Fibroblast of lung (primary cell): ENCODE results near the gene DLL1. TPM values are rescaled to one million over a fixed set of nuclear protein-coding genes. Genes with fewer than 3 reads are reported as not detected.

ENCODE experiments used
- DNase-seq, 2 donors: peaks; one replicate each; pipeline versions ENCODE4 v3.0.0 to v3.0.0-alpha.2; 2010; ENCODE audit warnings: low read depth in 2 of 2
- H2AFZ ChIP-seq: 2 replicates; pipeline ENCODE4 v1.5.1; 2012; ENCODE audit warnings: low read length, control low read depth, inconsistent platforms
- H3K27ac ChIP-seq: 2 replicates; pipeline ENCODE4 v1.5.1; 2011; ENCODE audit warnings: low read length, control low read depth; ENCODE audit not compliant: insufficient read depth
- H3K27me3 ChIP-seq: 2 replicates; pipeline ENCODE4 v1.5.1; 2011; ENCODE audit warnings: mild to moderate bottlenecking, low read length; ENCODE audit not compliant: control insufficient read depth, insufficient read depth
- H3K36me3 ChIP-seq: 2 replicates; pipeline ENCODE4 v1.5.1; 2011; ENCODE audit warnings: low read length; ENCODE audit not compliant: control insufficient read depth, insufficient read depth
- H3K4me1 ChIP-seq: 2 replicates; pipeline ENCODE4 v1.5.1; 2011; ENCODE audit warnings: low read length; ENCODE audit not compliant: control insufficient read depth, insufficient read depth; ENCODE audit errors: extremely low read depth
- H3K4me2 ChIP-seq: 2 replicates; pipeline ENCODE4 v1.5.1; 2011; ENCODE audit warnings: low read length, control low read depth; ENCODE audit not compliant: insufficient read depth; ENCODE audit errors: extremely low read depth
- H3K4me3 ChIP-seq, 4 experiments: fragments of 200-600 bp in 1 of 4; sonication (generic) in 1 of 4; replicated peaks in 1 of 4; 2 replicates each; pipeline ENCODE4 v1.5.1; 2011 to 2016; ENCODE audit warnings: low read length in 4 of 4, low read depth in 3 of 4, mild to moderate bottlenecking in 3 of 4, control low read depth in 2 of 4, inconsistent platforms in 1 of 4, mixed read lengths in 1 of 4; ENCODE audit not compliant: insufficient read depth in 1 of 4; ENCODE audit errors: control extremely low read depth in 1 of 4
- H3K79me2 ChIP-seq: 2 replicates; pipeline ENCODE4 v1.5.1; 2012; ENCODE audit warnings: mild to moderate bottlenecking, low read length, inconsistent platforms; ENCODE audit not compliant: control insufficient read depth, insufficient read depth
- H3K9ac ChIP-seq: 2 replicates; pipeline ENCODE4 v1.5.1; 2011; ENCODE audit warnings: mild to moderate bottlenecking, low read length, control low read depth; ENCODE audit not compliant: insufficient read depth
- H3K9me3 ChIP-seq: 2 replicates; pipeline ENCODE4 v1.5.1; 2012; ENCODE audit warnings: low read depth, low read length; ENCODE audit not compliant: control insufficient read depth, insufficient read depth
- H4K20me1 ChIP-seq: 2 replicates; pipeline ENCODE4 v1.5.1; 2011; ENCODE audit warnings: low read length; ENCODE audit not compliant: control insufficient read depth, insufficient read depth; ENCODE audit errors: extremely low read depth
- EZH2 ChIP-seq: IDR thresholded peaks from 2 replicates; pipeline ENCODE4 v1.5.1; 2012; ENCODE audit warnings: low read length, control low read depth, mild to moderate bottlenecking; ENCODE audit errors: missing control alignments
- polyA plus RNA-seq, 2 donors: library from polyadenylated mRNA; depleted of rRNA in 1 of 2; stranded (reverse) in 1 of 2; unstranded in 1 of 2; fragments of >200 nt; gene quantifications; 2 replicates each; pipeline ENCODE4 v1.2.1, GENCODE V29; 2011 to 2012; ENCODE audit warnings: missing spikeins in 1 of 2
- total RNA-seq: library from RNA; depleted of rRNA; stranded (reverse); fragments of >200 nt; gene quantifications from 2 replicates; pipeline ENCODE4 v1.2.1, GENCODE V29; 2014
- TF ChIP-seq, protein P1 (sequence below), 2 donors: IDR thresholded peaks in 1 of 2; conservative IDR thresholded peaks in 1 of 2; 1 replicate in 1 of 2; 2 replicates in 1 of 2; pipeline ENCODE4 v1.5.1; 2011 to 2012; ENCODE audit warnings: low read length in 2 of 2, control low read depth in 1 of 2, inconsistent platforms in 1 of 2, low read depth in 1 of 2, mild to moderate bottlenecking in 1 of 2

DLL1 gene
- total and polyA plus RNA-seq, 2 donors (not counting 1 experiment from before 2014, with no cell fraction given): 0.69 to 12.4 TPM

DNA sequence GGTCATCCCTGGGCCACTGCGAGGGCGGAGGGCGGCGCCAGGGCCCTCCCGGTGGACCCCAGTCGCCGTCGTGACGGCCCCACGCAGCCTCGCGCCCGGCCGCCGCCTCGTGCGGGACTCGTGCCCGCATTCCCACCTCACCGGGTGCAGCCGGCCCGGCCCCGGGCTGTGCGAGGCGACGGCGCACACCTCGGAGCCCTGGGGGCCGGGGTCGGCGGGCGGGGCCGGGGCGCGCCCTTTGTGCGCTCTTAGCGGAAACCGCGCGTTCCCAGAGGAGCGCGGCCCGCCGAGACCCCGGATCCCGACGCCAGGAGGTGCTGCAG is 5.5 kb upstream of the DLL1 start:
- H3K9me3 ChIP-seq: no peaks in the 10 kb centered on the region
- H3K27me3 ChIP-seq: peaks cover 70% of the 10 kb centered on the region
- no peak overlapping the region for H3K9ac ChIP-seq
- H3K4me2 ChIP-seq: no peak overlapping the region
- H3K4me1 ChIP-seq: peaks cover 2% of the 10 kb centered on the region
- TF ChIP-seq EZH2: no peak
- TF ChIP-seq, protein P1, sequence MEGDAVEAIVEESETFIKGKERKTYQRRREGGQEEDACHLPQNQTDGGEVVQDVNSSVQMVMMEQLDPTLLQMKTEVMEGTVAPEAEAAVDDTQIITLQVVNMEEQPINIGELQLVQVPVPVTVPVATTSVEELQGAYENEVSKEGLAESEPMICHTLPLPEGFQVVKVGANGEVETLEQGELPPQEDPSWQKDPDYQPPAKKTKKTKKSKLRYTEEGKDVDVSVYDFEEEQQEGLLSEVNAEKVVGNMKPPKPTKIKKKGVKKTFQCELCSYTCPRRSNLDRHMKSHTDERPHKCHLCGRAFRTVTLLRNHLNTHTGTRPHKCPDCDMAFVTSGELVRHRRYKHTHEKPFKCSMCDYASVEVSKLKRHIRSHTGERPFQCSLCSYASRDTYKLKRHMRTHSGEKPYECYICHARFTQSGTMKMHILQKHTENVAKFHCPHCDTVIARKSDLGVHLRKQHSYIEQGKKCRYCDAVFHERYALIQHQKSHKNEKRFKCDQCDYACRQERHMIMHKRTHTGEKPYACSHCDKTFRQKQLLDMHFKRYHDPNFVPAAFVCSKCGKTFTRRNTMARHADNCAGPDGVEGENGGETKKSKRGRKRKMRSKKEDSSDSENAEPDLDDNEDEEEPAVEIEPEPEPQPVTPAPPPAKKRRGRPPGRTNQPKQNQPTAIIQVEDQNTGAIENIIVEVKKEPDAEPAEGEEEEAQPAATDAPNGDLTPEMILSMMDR (conservative IDR thresholded peaks at IDR 0.05 in 1 of 2, IDR thresholded peaks at IDR 0.05 in 1 of 2; ENCODE audit: low read depth in 1 of 2, low read length in 2 of 2): no peak
- DNase-seq: no peak
- no peak overlapping the region for H3K27ac ChIP-seq
- no peaks in the 10 kb centered on the region for H3K79me2 ChIP-seq
- H3K36me3 ChIP-seq: no peaks in the 10 kb centered on the region
- H3K4me3 ChIP-seq: no peak overlapping the region
- no peaks in the 10 kb centered on the region for H4K20me1 ChIP-seq
- H2AFZ ChIP-seq: no peak overlapping the region

DNA sequence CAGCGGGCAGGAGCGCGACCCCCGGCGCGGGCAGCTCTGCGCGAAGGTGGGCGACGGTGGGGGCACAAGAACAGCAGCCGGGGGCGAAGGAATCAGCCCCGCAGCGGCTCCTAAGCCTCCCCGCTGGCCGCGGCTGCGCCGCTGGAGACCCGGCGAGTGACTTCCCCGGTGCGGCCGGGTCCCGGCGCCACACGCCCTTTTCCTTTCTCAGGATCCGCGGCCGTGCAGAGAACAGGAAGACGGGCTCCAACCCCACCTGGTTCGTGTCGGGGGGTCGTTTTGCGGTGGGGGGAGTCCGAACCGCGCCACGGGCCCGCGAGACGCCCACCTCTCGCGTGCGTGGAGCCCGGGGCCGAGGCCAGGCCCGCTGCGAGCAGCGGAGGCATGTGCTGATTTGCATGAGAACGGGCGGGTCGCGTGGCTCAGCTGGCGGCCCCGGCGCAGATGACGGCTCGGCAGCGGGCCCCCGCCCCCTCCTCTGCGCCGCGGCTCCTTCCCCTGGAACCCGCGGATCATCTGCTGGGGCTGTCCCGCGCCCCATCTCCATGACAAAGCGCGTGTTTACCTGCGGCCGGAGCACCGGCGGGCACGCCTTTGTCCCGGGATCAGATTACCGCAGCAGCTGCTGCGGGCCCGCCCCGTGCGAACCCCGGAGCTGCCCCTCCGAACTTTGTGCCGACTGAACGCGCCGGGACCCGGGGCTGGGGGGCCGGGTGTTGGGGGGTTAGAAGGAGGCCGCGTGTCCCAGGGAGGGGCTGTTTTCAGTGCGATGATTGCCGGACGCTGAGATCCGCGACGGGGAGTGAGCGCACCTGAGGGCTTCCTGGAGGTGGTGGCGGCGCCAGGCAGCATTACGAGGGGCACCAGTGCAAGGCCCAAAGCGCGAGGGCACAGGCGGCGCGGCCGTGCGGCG is 4.9 kb upstream of the DLL1 start:
- peak overlapping the region; percentile 7 for H3K9ac ChIP-seq
- H3K27me3 ChIP-seq: peaks cover 70% of the 10 kb centered on the region
- peak overlapping the region in 3 of 4 experiments; percentile 12 to 53 (median 30) for H3K4me3 ChIP-seq
- peak overlapping the region; percentile 90 for H3K4me2 ChIP-seq
- H3K4me1 ChIP-seq: peaks cover 2% of the 10 kb centered on the region
- H3K36me3 ChIP-seq: no peaks in the 10 kb centered on the region
- no peak overlapping the region for H3K27ac ChIP-seq
- no peak for DNase-seq
- H3K9me3 ChIP-seq: no peaks in the 10 kb centered on the region
- no peaks in the 10 kb centered on the region for H4K20me1 ChIP-seq
- TF ChIP-seq EZH2: peak; percentile 93
- TF ChIP-seq, protein P1 (conservative IDR thresholded peaks at IDR 0.05 in 1 of 2, IDR thresholded peaks at IDR 0.05 in 1 of 2; ENCODE audit: low read depth in 1 of 2, low read length in 2 of 2): no peak
- no peaks in the 10 kb centered on the region for H3K79me2 ChIP-seq
- no peak overlapping the region for H2AFZ ChIP-seq

DNA sequence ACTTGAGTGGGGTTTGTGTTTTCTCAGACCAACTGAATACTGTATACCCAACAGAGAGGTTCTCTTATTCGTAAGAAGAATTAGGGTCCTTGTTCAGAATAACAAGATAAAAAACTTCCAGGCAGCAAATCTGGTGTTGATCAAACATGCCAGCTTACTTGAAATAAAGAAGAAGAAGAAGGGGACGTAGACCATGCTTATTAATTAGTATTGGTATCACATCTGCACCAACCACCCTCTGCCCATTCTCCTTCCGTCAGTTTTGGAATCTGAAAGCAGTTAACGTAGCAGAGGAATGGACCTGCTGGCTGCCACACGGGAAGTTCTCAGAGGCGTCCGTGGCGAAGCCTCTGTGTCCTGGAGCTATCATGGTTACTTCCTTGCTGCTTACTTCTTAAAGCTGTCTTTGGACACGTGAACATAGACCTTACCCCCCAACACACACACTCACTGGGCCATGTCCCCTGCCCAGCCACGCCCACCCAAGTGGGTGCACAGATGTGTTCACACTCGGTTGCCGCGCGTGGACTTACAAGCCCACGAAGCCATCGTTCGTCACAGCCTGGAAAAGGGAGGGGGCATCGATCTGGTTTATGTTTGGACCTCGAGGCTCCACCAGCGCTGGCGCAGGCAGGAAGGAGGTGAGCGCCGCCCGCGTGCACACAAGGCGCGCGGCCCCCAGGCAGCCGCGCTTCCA is 4.1 kb upstream of the DLL1 start:
- Histone ChIP-seq H3K36me3 (no peaks in the 10 kb centered on the region), H2AFZ (no peak overlapping the region), H4K20me1 (no peaks in the 10 kb centered on the region), H3K4me1 (peaks cover 2% of the 10 kb centered on the region), H3K79me2 (no peaks in the 10 kb centered on the region), H3K4me2 (peak overlapping the region; percentile 90), H3K27me3 (peaks cover 70% of the 10 kb centered on the region), H3K9ac (no peak overlapping the region), H3K9me3 (no peaks in the 10 kb centered on the region), H3K27ac (no peak overlapping the region), H3K4me3 (peak overlapping the region in 2 of 4 experiments; percentile 12 to 53)
- TF ChIP-seq, protein P1 (conservative IDR thresholded peaks at IDR 0.05 in 1 of 2, IDR thresholded peaks at IDR 0.05 in 1 of 2; ENCODE audit: low read depth in 1 of 2, low read length in 2 of 2): no peak
- TF ChIP-seq EZH2: peak; percentile 62
- no peak for DNase-seq
